ENCODE data around the gene FABP6. TPM values are rescaled to one million over a fixed set of nuclear protein-coding genes. Genes with fewer than 3 reads are reported as not detected.

Gene FABP6
- total RNA-seq, 2 donors from 2014 or later = not detected

- Histone ChIP-seq H3K36me3 (no peaks in the 10 kb centered on the region), H3K4me1 (peaks cover 13% of the 10 kb centered on the region)
These were observed 45.2 kb downstream of the FABP6 start for GRCh38 chr5:160274483-160274931.

GRCh38 chr5:160278343-160278742 is 49.0 kb downstream of the FABP6 start:
- Histone ChIP-seq H3K9me3 (no peaks in the 10 kb centered on the region), H3K27me3 (no peaks in the 10 kb centered on the region), H3K4me3 (no peak overlapping the region), H3K4me1 (no peaks in the 10 kb centered on the region), H3K36me3 (no peaks in the 10 kb centered on the region), H3K27ac (no peak overlapping the region), H3K9ac (ENCODE audit: low read depth in 2 of 2, low read length in 2 of 2) (peak overlapping the region in 1 of 2 donors; percentile 38)
- intact Hi-C loops (cut with DNase I) = no loop called here
- no peak for DNase-seq
- TF ChIP-seq, protein P1, sequence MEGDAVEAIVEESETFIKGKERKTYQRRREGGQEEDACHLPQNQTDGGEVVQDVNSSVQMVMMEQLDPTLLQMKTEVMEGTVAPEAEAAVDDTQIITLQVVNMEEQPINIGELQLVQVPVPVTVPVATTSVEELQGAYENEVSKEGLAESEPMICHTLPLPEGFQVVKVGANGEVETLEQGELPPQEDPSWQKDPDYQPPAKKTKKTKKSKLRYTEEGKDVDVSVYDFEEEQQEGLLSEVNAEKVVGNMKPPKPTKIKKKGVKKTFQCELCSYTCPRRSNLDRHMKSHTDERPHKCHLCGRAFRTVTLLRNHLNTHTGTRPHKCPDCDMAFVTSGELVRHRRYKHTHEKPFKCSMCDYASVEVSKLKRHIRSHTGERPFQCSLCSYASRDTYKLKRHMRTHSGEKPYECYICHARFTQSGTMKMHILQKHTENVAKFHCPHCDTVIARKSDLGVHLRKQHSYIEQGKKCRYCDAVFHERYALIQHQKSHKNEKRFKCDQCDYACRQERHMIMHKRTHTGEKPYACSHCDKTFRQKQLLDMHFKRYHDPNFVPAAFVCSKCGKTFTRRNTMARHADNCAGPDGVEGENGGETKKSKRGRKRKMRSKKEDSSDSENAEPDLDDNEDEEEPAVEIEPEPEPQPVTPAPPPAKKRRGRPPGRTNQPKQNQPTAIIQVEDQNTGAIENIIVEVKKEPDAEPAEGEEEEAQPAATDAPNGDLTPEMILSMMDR (IDR thresholded peaks at IDR 0.05) = no peak

More at GRCh38 chr5:160274483-160274931, 45.2 kb downstream of the FABP6 start:
- no peak overlapping the region for H3K4me3 ChIP-seq
- H3K27ac ChIP-seq = no peak overlapping the region
- intact Hi-C loops (cut with DNase I) = no loop called here
- no peaks in the 10 kb centered on the region for H3K27me3 ChIP-seq
- DNase-seq = no peak
- TF ChIP-seq, protein P1 (IDR thresholded peaks at IDR 0.05) = no peak
- no peaks in the 10 kb centered on the region for H3K9me3 ChIP-seq
- no peak overlapping the region for H3K9ac ChIP-seq (ENCODE audit: low read depth in 2 of 2, low read length in 2 of 2)

GRCh38 chr5:160280384-160281095 is 51.2 kb downstream of the FABP6 start:
- TF ChIP-seq, protein P1 (IDR thresholded peaks at IDR 0.05) = no peak
- peak; percentile 72 for DNase-seq
- no peak overlapping the region for H3K4me3 ChIP-seq

GRCh38 chr5:160281275-160281674 is 52.0 kb downstream of the FABP6 start:
- H3K9ac ChIP-seq (ENCODE audit: low read depth in 2 of 2, low read length in 2 of 2) = peak overlapping the region in 1 of 2 donors; percentile 68
- H3K27me3 ChIP-seq = no peaks in the 10 kb centered on the region
- H3K36me3 ChIP-seq = no peaks in the 10 kb centered on the region
- TF ChIP-seq, protein P1 (IDR thresholded peaks at IDR 0.05) = no peak
- peak overlapping the region; percentile 65 for H3K27ac ChIP-seq
- no peak for DNase-seq
- H3K4me1 ChIP-seq = no peaks in the 10 kb centered on the region
- no peak overlapping the region for H3K4me3 ChIP-seq
- intact Hi-C loops (cut with DNase I) = no loop called here
- no peaks in the 10 kb centered on the region for H3K9me3 ChIP-seq

More at GRCh38 chr5:160280384-160281095, 51.2 kb downstream of the FABP6 start:
- Histone ChIP-seq H3K4me1 (no peaks in the 10 kb centered on the region), H3K36me3 (no peaks in the 10 kb centered on the region), H3K27ac (peak overlapping the region; percentile 72), H3K9me3 (no peaks in the 10 kb centered on the region), H3K9ac (ENCODE audit: low read depth in 2 of 2, low read length in 2 of 2) (peak overlapping the region in 1 of 2 donors; percentile 68), H3K27me3 (no peaks in the 10 kb centered on the region)
- intact Hi-C loops (cut with DNase I) = no loop called here

DNA sequence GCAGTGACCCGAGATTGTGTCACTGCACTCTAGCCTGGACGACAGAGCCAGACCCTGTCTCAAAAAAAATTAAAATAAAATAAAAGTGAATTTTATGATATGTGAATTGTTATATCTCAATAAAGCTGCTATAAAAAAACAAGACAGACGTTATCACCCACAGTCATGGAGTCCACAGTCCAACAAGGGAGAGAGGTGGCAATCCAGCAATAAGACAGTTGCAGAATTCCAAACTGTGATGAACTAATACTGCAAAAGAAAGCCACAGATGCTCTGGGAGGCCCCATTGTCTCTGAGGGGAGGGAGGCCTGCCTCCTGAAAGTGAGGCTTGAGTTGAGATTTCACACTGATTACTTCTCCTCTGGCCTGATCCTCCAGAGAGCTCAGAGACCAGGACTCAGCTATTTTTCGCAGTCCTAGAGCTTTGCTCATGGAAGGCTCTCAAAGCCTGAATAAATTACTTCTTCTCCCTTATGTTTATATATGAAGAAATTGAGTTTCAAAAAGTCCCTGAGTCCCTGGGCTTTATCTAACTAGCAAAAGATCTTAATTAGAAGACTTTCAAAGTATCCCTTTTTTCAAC is 55.1 kb downstream of the FABP6 start:
- Histone ChIP-seq H3K9ac (ENCODE audit: low read depth in 2 of 2, low read length in 2 of 2) (no peak overlapping the region), H3K4me1 (no peaks in the 10 kb centered on the region), H3K27me3 (no peaks in the 10 kb centered on the region), H3K4me3 (no peak overlapping the region), H3K9me3 (no peaks in the 10 kb centered on the region), H3K36me3 (no peaks in the 10 kb centered on the region), H3K27ac (peak overlapping the region; percentile 29)
- TF ChIP-seq, protein P1 (IDR thresholded peaks at IDR 0.05) = no peak
- intact Hi-C loops (cut with DNase I) = no loop called here
- DNase-seq = no peak
